Measurements from ENCODE around the gene CLPSL2.
A peak's percentile ranks its signal among the peaks of the same experiment; 100 is the strongest.

GRCh38 chr6:35731736-35732532 lies 44.5 kb upstream of the CLPSL2 start:
- TF ChIP-seq POLR2A (IDR thresholded peaks at IDR 0.05) (peak in 1 of 2 donors; percentile 39), CTCF (IDR thresholded peaks at IDR 0.05) (peak in 5 of 12 donors; percentile 8 to 31 (median 25))

Data from heart left ventricle (tissue), 13 donors.